ENCODE results near the gene CALR. TPM values are rescaled to one million over a fixed set of nuclear protein-coding genes. Genes with fewer than 3 reads are reported as not detected.
A peak's percentile ranks its signal among the peaks of the same experiment; 100 is the strongest.

Gene CALR
- polyA plus RNA-seq, 1 of the 3 experiments (the other 2 are of a cell fraction), result 1,334 TPM

DNA sequence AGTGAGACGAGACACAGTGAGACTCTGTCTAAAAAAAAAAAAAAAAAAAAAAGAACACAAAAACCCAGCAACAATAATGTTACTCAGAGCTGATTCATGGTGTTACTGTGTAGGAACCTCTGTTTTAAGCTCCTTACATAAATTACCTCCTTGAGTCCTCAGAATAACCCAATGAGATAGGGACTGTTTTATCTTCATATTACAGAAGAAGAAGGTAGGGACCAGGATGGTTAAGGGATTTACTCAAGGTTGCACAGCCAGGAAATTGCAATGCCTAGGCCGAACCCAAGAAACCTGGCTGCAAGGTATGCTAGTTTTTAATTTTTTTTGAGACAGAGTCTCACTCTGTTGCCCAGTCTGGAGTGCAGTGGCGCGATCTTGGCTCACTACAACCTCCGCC lies 29.5 kb downstream of the CALR start:
- H4K20me1 ChIP-seq (ENCODE audit: insufficient read depth), result no peaks in the 10 kb centered on the region
- H3K27me3 ChIP-seq (ENCODE audit: insufficient read depth), result no peaks in the 10 kb centered on the region
- H2AFZ ChIP-seq (ENCODE audit: low read depth), result no peak overlapping the region
- no peaks in the 10 kb centered on the region for H3K79me2 ChIP-seq (ENCODE audit: insufficient read depth)
- no peak overlapping the region for H3K4me2 ChIP-seq
- no peaks in the 10 kb centered on the region for H3K36me3 ChIP-seq (replicated peaks in 1 of 2; ENCODE audit: control insufficient read depth in 1 of 2, insufficient read depth in 2 of 2, low read length in 1 of 2)
- H3K9ac ChIP-seq, result no peak overlapping the region
- ChIA-PET CTCF (interaction anchor here (0.6 to 24.6 kb wide), 5 partner anchors 9 to 125 kb away, joined by 3 to 603 read pairs (median 144); no protein-coding TSS in a partner anchor), POLR2A (no interaction called here)
- H3K4me1 ChIP-seq (ENCODE audit: control insufficient read depth in 1 of 2, insufficient read depth in 2 of 2, low read depth in 1 of 2, low read length in 1 of 2), result peaks cover 6 to 14% of the 10 kb centered on the region in 2 experiments; a peak in 3 of 4 replicates
- DNase-seq, result no peak
- H3K27ac ChIP-seq (ENCODE audit: low read depth in 2 of 2, low read length in 1 of 2), result peak overlapping the region in 1 of 2 experiments; percentile 36; a peak in 2 of 4 replicates
- peaks cover 17% of the 10 kb centered on the region for H3F3A ChIP-seq (replicated peaks; ENCODE audit: insufficient read depth)
- TF ChIP-seq FOSL2 (IDR thresholded peaks at IDR 0.05; ENCODE audit: borderline replicate concordance, low read depth), result no peak
- 90% methylated on average over 5 of the region's 5 CpGs for WGBS (ENCODE audit: low lambda C conversion rate)
- H3K9me2 ChIP-seq, result no peaks in the 10 kb centered on the region
- H3K4me3 ChIP-seq (ENCODE audit: low read depth in 2 of 2, low read length in 1 of 2), result no peak overlapping the region
- H3K9me3 ChIP-seq, result no peaks in the 10 kb centered on the region

- H3K4me1 ChIP-seq (ENCODE audit: control insufficient read depth in 1 of 2, insufficient read depth in 2 of 2, low read depth in 1 of 2, low read length in 1 of 2), result peaks cover 6 to 23% of the 10 kb centered on the region in 2 experiments; a peak in 3 of 4 replicates
- H3K9ac ChIP-seq, result no peak within 1 kb of the TSS
- 37% methylated on average over 10 of the region's 14 CpGs for WGBS (ENCODE audit: low lambda C conversion rate)
- H3K9me2 ChIP-seq, result no peaks in the 10 kb centered on the region
- H3K9me3 ChIP-seq, result no peaks in the 10 kb centered on the region
- POLR2A ChIA-PET, result interaction anchor here (0.8 to 1.4 kb wide), 7 partner anchors 8 to 183 kb away, joined by 3 to 7 read pairs (median 4); no protein-coding TSS in a partner anchor
- peak; percentile 84 for DNase-seq
- H3K27ac ChIP-seq (ENCODE audit: low read depth in 2 of 2, low read length in 1 of 2), result peak within 1 kb of the TSS; percentile 54 to 93; a peak in 3 of 4 replicates
- peak within 1 kb of the TSS; percentile 62; the same call in 1 of the 2 replicates for H3K4me2 ChIP-seq
- no peaks in the 10 kb centered on the region for H3K36me3 ChIP-seq (replicated peaks in 1 of 2; ENCODE audit: control insufficient read depth in 1 of 2, insufficient read depth in 2 of 2, low read length in 1 of 2)
- CTCF ChIA-PET, result interaction anchor here (0.7 to 24.6 kb wide), 9 partner anchors 7 to 183 kb away, joined by 3 to 603 read pairs (median 4); no protein-coding TSS in a partner anchor
- no peaks in the 10 kb centered on the region for H3K79me2 ChIP-seq (ENCODE audit: insufficient read depth)
- H4K20me1 ChIP-seq (ENCODE audit: insufficient read depth), result no peaks in the 10 kb centered on the region
- H2AFZ ChIP-seq (ENCODE audit: low read depth), result peak within 1 kb of the TSS; percentile 47
- H3F3A ChIP-seq (replicated peaks; ENCODE audit: insufficient read depth), result peaks cover 17% of the 10 kb centered on the region
- H3K4me3 ChIP-seq (ENCODE audit: low read depth in 2 of 2, low read length in 1 of 2), result peak within 1 kb of the TSS in 1 of 2 experiments; percentile 5; a peak in 1 of 4 replicates
- H3K27me3 ChIP-seq (ENCODE audit: insufficient read depth), result no peaks in the 10 kb centered on the region
- TF ChIP-seq GABPA (IDR thresholded peaks at IDR 0.05; ENCODE audit: low read depth) (no peak), RFX5 (IDR thresholded peaks at IDR 0.05; ENCODE audit: low read length) (no peak), IRF3 (IDR thresholded peaks at IDR 0.05; ENCODE audit: low read depth, low read length) (no peak), MXI1 (IDR thresholded peaks at IDR 0.05; ENCODE audit: low read depth, low read length) (peak; percentile 46; the same call in 1 of the 2 replicates), NRF1 (IDR thresholded peaks at IDR 0.05; ENCODE audit: low read depth, low read length) (no peak), FOXJ3 (CRISPR knock-in tag; IDR thresholded peaks at IDR 0.05) (0 out of 2 replicates have a peak, but pooled peaks have one; percentile 47), EZH2phosphoT487 (IDR thresholded peaks at IDR 0.05; ENCODE audit: borderline replicate concordance, low read depth) (no peak), FOXM1 (IDR thresholded peaks at IDR 0.05; ENCODE audit: low read depth) (no peak), SMC3 (IDR thresholded peaks at IDR 0.05; ENCODE audit: low read depth, low read length) (no peak), TAF1 (IDR thresholded peaks at IDR 0.05; ENCODE audit: borderline replicate concordance, low read depth, low read length) (no peak), TEAD4 (IDR thresholded peaks at IDR 0.05; ENCODE audit: borderline replicate concordance, insufficient read depth) (no peak), RXRA (IDR thresholded peaks at IDR 0.05; ENCODE audit: borderline replicate concordance, low read depth) (no peak), FOSL2 (IDR thresholded peaks at IDR 0.05; ENCODE audit: borderline replicate concordance, low read depth) (no peak), USF1 (IDR thresholded peaks at IDR 0.05; ENCODE audit: borderline replicate concordance, low read depth) (no peak)
- TF ChIP-seq, protein P1, sequence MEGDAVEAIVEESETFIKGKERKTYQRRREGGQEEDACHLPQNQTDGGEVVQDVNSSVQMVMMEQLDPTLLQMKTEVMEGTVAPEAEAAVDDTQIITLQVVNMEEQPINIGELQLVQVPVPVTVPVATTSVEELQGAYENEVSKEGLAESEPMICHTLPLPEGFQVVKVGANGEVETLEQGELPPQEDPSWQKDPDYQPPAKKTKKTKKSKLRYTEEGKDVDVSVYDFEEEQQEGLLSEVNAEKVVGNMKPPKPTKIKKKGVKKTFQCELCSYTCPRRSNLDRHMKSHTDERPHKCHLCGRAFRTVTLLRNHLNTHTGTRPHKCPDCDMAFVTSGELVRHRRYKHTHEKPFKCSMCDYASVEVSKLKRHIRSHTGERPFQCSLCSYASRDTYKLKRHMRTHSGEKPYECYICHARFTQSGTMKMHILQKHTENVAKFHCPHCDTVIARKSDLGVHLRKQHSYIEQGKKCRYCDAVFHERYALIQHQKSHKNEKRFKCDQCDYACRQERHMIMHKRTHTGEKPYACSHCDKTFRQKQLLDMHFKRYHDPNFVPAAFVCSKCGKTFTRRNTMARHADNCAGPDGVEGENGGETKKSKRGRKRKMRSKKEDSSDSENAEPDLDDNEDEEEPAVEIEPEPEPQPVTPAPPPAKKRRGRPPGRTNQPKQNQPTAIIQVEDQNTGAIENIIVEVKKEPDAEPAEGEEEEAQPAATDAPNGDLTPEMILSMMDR (IDR thresholded peaks at IDR 0.05), result no peak
- TF ChIP-seq, protein P2, sequence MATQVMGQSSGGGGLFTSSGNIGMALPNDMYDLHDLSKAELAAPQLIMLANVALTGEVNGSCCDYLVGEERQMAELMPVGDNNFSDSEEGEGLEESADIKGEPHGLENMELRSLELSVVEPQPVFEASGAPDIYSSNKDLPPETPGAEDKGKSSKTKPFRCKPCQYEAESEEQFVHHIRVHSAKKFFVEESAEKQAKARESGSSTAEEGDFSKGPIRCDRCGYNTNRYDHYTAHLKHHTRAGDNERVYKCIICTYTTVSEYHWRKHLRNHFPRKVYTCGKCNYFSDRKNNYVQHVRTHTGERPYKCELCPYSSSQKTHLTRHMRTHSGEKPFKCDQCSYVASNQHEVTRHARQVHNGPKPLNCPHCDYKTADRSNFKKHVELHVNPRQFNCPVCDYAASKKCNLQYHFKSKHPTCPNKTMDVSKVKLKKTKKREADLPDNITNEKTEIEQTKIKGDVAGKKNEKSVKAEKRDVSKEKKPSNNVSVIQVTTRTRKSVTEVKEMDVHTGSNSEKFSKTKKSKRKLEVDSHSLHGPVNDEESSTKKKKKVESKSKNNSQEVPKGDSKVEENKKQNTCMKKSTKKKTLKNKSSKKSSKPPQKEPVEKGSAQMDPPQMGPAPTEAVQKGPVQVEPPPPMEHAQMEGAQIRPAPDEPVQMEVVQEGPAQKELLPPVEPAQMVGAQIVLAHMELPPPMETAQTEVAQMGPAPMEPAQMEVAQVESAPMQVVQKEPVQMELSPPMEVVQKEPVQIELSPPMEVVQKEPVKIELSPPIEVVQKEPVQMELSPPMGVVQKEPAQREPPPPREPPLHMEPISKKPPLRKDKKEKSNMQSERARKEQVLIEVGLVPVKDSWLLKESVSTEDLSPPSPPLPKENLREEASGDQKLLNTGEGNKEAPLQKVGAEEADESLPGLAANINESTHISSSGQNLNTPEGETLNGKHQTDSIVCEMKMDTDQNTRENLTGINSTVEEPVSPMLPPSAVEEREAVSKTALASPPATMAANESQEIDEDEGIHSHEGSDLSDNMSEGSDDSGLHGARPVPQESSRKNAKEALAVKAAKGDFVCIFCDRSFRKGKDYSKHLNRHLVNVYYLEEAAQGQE (IDR thresholded peaks at IDR 0.05; ENCODE audit: low read depth, low read length), result no peak
These were observed 31.0 kb downstream of the CALR start, which contains the start of gene DAND5 for GRCh38 chr19:12969292-12969988. Gene DAND5 (plus strand): TSS chr19:12969576. CDS start chr19:12969661, 85 bp downstream.

Measured in SK-N-SH (cell line).